GM23338 (cell line): Measurements from ENCODE around the gene SLC43A3. TPM values are rescaled to one million over a fixed set of nuclear protein-coding genes. Genes with fewer than 3 reads are reported as not detected.

ENCODE experiments used
- ATAC-seq: fragments of 200-7000 bp; cut with Tn5 transposase; 3 replicates; pipeline ENCODE4 v1.9.1; 2020
- DNase-seq: peaks from one replicate; pipeline ENCODE4 v3.0.0-alpha.2; 2015; ENCODE audit warnings: low spot score
- H2AFZ ChIP-seq: fragments of 200-600 bp; sonication (generic); 2 replicates; pipeline ENCODE4 v1.8.0; 2016; ENCODE audit warnings: antibody characterized with exemption, mild to moderate bottlenecking, moderate library complexity
- H3F3A ChIP-seq: fragments of 200-600 bp; sonication (generic); replicated peaks from 2 replicates; pipeline ENCODE4 v1.8.0; 2017; ENCODE audit warnings: antibody characterized with exemption, mixed run types, low read depth
- H3K27ac ChIP-seq: fragments of 200-600 bp; sonication (generic); 2 replicates; pipeline ENCODE4 v1.6.1; 2016; ENCODE audit warnings: low read depth
- H3K27me3 ChIP-seq: fragments of 200-600 bp; sonication (generic); 2 replicates; pipeline ENCODE4 v1.8.0; 2016; ENCODE audit warnings: mild to moderate bottlenecking, mixed run types, moderate library complexity; ENCODE audit not compliant: insufficient read depth
- H3K36me3 ChIP-seq: fragments of 200-600 bp; sonication (generic); 2 replicates; pipeline ENCODE4 v1.8.0; 2016; ENCODE audit warnings: mild to moderate bottlenecking; ENCODE audit not compliant: insufficient read depth
- H3K4me1 ChIP-seq: fragments of 200-600 bp; sonication (generic); 2 replicates; pipeline ENCODE4 v1.8.0; 2016; ENCODE audit warnings: mild to moderate bottlenecking, moderate library complexity; ENCODE audit not compliant: insufficient read depth
- H3K4me2 ChIP-seq: fragments of 200-600 bp; sonication (generic); 2 replicates; pipeline ENCODE4 v1.7.1; 2017; ENCODE audit warnings: mixed run types
- H3K4me3 ChIP-seq: fragments of 200-600 bp; sonication (generic); 2 replicates; pipeline ENCODE4 v1.6.1; 2016; ENCODE audit warnings: mixed run types
- H3K79me2 ChIP-seq: fragments of 200-600 bp; sonication (generic); replicated peaks from 2 replicates; pipeline ENCODE4 v1.8.0; 2017; ENCODE audit warnings: mild to moderate bottlenecking; ENCODE audit not compliant: insufficient read depth
- H3K9me2 ChIP-seq: fragments of 200-600 bp; sonication (generic); 2 replicates; pipeline ENCODE4 v1.8.0; 2017; ENCODE audit not compliant: insufficient read depth
- H4K20me1 ChIP-seq: fragments of 200-600 bp; sonication (generic); replicated peaks from 2 replicates; pipeline ENCODE4 v1.8.0; 2017; ENCODE audit warnings: mild to moderate bottlenecking; ENCODE audit not compliant: insufficient read depth
- H3K27ac Mint-ChIP-seq: 2 replicates; pipeline ENCODE4 v1.8.0; 2020; ENCODE audit warnings: inconsistent platforms, mild to moderate bottlenecking, moderate library complexity, mixed read lengths
- H3K27me3 Mint-ChIP-seq: 3 replicates; pipeline ENCODE4 v1.8.0; 2022; ENCODE audit warnings: low read depth, mild to moderate bottlenecking, moderate library complexity, mixed read lengths, inconsistent platforms; ENCODE audit not compliant: insufficient read depth, poor library complexity
- H3K36me3 Mint-ChIP-seq: 3 replicates; pipeline ENCODE4 v1.8.0; 2021; ENCODE audit warnings: low read depth, mild to moderate bottlenecking, inconsistent platforms, moderate library complexity, mixed read lengths
- H3K4me1 Mint-ChIP-seq: 3 replicates; pipeline ENCODE4 v1.8.0; 2020; ENCODE audit warnings: mild to moderate bottlenecking, inconsistent platforms, mixed read lengths
- H3K4me3 Mint-ChIP-seq: 3 replicates; pipeline ENCODE4 v1.8.0; 2021; ENCODE audit warnings: moderate library complexity, mild to moderate bottlenecking, inconsistent platforms, mixed read lengths
- H3K9me3 Mint-ChIP-seq: 3 replicates; pipeline ENCODE4 v1.8.0; 2020; ENCODE audit warnings: moderate library complexity, mild to moderate bottlenecking, inconsistent platforms, mixed read lengths
- CREB1 ChIP-seq: fragments of 250-450 bp; sonication (Bioruptor Pico); IDR thresholded peaks from 2 replicates; pipeline ENCODE4 v1.5.0; 2020; ENCODE audit warnings: low read depth, mild to moderate bottlenecking, moderate library complexity
- CTCF ChIP-seq, 2 experiments: fragments of 200-600 bp in 1 of 2; sonication (generic) in 1 of 2; conservative IDR thresholded peaks; 2 replicates each; pipeline versions ENCODE4 v1.5.1 to v1.6.1; 2016 to 2017; ENCODE audit warnings: antibody characterized with exemption in 2 of 2, low read depth in 2 of 2, mild to moderate bottlenecking in 2 of 2, moderate library complexity in 1 of 2
- EZH2 ChIP-seq: fragments of 200-600 bp; sonication (generic); IDR thresholded peaks from one replicate; pipeline ENCODE4 v1.8.0; 2017; ENCODE audit warnings: antibody characterized with exemption, mild to moderate bottlenecking, low read depth; ENCODE audit not compliant: unreplicated experiment
- EZH2phosphoT487 ChIP-seq: fragments of 200-600 bp; sonication (generic); IDR thresholded peaks from one replicate; pipeline ENCODE4 v1.8.1; 2018; ENCODE audit warnings: antibody characterized with exemption; ENCODE audit not compliant: unreplicated experiment
- POLR2AphosphoS5 ChIP-seq: IDR thresholded peaks from 2 replicates; pipeline ENCODE4 v1.6.1; 2016; ENCODE audit warnings: antibody characterized with exemption, low read depth
- REST ChIP-seq: IDR thresholded peaks from one replicate; pipeline ENCODE4 v1.6.1; 2018; ENCODE audit warnings: antibody characterized with exemption; ENCODE audit not compliant: unreplicated experiment
- STAT1 ChIP-seq: IDR thresholded peaks from one replicate; pipeline ENCODE4 v1.6.1; 2016; ENCODE audit warnings: antibody characterized with exemption; ENCODE audit not compliant: unreplicated experiment
- polyA plus RNA-seq: library from polyadenylated mRNA; unstranded; fragments of >200 nt; fragmentation: Nextera tagmentation; extraction: Ambion mirVana; gene quantifications from 2 replicates; pipeline ENCODE4 v1.2.1, GENCODE V29; 2016
- total RNA-seq: library from RNA; depleted of rRNA; stranded (reverse); fragments of >200 nt; shearing (Covaris generic); gene quantifications from 2 replicates; pipeline ENCODE4 v1.2.3, GENCODE V29; 2014

SLC43A3 gene
- total and polyA plus RNA-seq, 2 experiments from 2014 or later: 14.3 to 24.8 TPM

- peaks cover 41% of the 10 kb centered on the region for H3K4me1 Mint-ChIP-seq
- 0 out of 2 replicates have a peak, but pooled peaks cover 6% of the 10 kb centered on the region for H3F3A ChIP-seq
- H3K9me3 Mint-ChIP-seq: no peaks in the 10 kb centered on the region; the same call in 1 of the 3 replicates
- H3K27ac Mint-ChIP-seq: no peak overlapping the region
- H3K27me3 Mint-ChIP-seq: peaks cover 46% of the 10 kb centered on the region
- H2AFZ ChIP-seq: peak overlapping the region; percentile 97
- peaks cover 48% of the 10 kb centered on the region for H3K27me3 ChIP-seq
- H3K79me2 ChIP-seq: peaks cover 14% of the 10 kb centered on the region
- peak; percentile 79 for DNase-seq
- peaks cover 33% of the 10 kb centered on the region for H3K4me1 ChIP-seq
- H3K9me2 ChIP-seq: no peaks in the 10 kb centered on the region
- H4K20me1 ChIP-seq: no peaks in the 10 kb centered on the region; the same call in 1 of the 2 replicates
- H3K36me3 Mint-ChIP-seq: peaks cover 7% of the 10 kb centered on the region; the same call in 1 of the 3 replicates
- H3K4me3 Mint-ChIP-seq: peak overlapping the region; percentile 84
- peak overlapping the region; percentile 100 for H3K4me2 ChIP-seq
- peak overlapping the region; percentile 93 for H3K4me3 ChIP-seq
- peak; percentile 18 for ATAC-seq
- peak; percentile 55 for TF ChIP-seq EZH2
- TF ChIP-seq CREB1 (CRISPR knock-in tag): no peak
- peak; percentile 78 to 98 for TF ChIP-seq CTCF (conservative IDR thresholded peaks at IDR 0.05; ENCODE audit: low read depth in 2 of 2)
- no peak overlapping the region for H3K27ac ChIP-seq
- H3K36me3 ChIP-seq: no peaks in the 10 kb centered on the region
Observed at GRCh38 chr11:57458410-57459163, 31.7 kb upstream of the SLC43A3 start.

GRCh38 chr11:57458060-57458409 lies 31.1 kb upstream of the SLC43A3 start:
- Histone ChIP-seq H3F3A (0 out of 2 replicates have a peak, but pooled peaks cover 6% of the 10 kb centered on the region), H3K4me1 (peaks cover 28% of the 10 kb centered on the region), H3K9me2 (no peaks in the 10 kb centered on the region), H3K79me2 (peaks cover 8% of the 10 kb centered on the region), H3K27me3 (peaks cover 44% of the 10 kb centered on the region), H3K4me3 (peak overlapping the region; percentile 93), H3K36me3 (no peaks in the 10 kb centered on the region), H3K4me2 (peak overlapping the region; percentile 100), H4K20me1 (no peaks in the 10 kb centered on the region; the same call in 1 of the 2 replicates), H2AFZ (peak overlapping the region; percentile 97), H3K27ac (no peak overlapping the region)
- peaks cover 36% of the 10 kb centered on the region for H3K4me1 Mint-ChIP-seq
- peak overlapping the region; percentile 77; the same call in 1 of the 2 replicates for H3K27ac Mint-ChIP-seq
- peaks cover 42% of the 10 kb centered on the region for H3K27me3 Mint-ChIP-seq
- TF ChIP-seq CREB1 (CRISPR knock-in tag): 0 out of 2 replicates have a peak, but pooled peaks have one; percentile 19
- no peak for TF ChIP-seq STAT1
- H3K4me3 Mint-ChIP-seq: peak overlapping the region; percentile 84
- no peaks in the 10 kb centered on the region; the same call in 1 of the 3 replicates for H3K9me3 Mint-ChIP-seq
- DNase-seq (peak; percentile 81), ATAC-seq (peak; percentile 29)
- H3K36me3 Mint-ChIP-seq: peaks cover 6% of the 10 kb centered on the region; the same call in 1 of the 3 replicates

- no peaks in the 10 kb centered on the region for H3K36me3 ChIP-seq
- ATAC-seq (peak; percentile 4), DNase-seq (no peak)
- H3K27me3 ChIP-seq: peaks cover 42% of the 10 kb centered on the region
- H3K4me3 ChIP-seq: peak overlapping the region; percentile 93
- peak overlapping the region; percentile 84 for H3K4me3 Mint-ChIP-seq
- H4K20me1 ChIP-seq: no peaks in the 10 kb centered on the region; the same call in 1 of the 2 replicates
- H3K27ac Mint-ChIP-seq: peak overlapping the region; percentile 77; the same call in 1 of the 2 replicates
- H3K4me1 Mint-ChIP-seq: peaks cover 32% of the 10 kb centered on the region
- H3K4me1 ChIP-seq: peaks cover 24% of the 10 kb centered on the region
- H3K27me3 Mint-ChIP-seq: peaks cover 38% of the 10 kb centered on the region
- H3K4me2 ChIP-seq: peak overlapping the region; percentile 100
- H2AFZ ChIP-seq: peak overlapping the region; percentile 97
- no peak overlapping the region for H3K27ac ChIP-seq
- no peaks in the 10 kb centered on the region; the same call in 1 of the 3 replicates for H3K9me3 Mint-ChIP-seq
- H3F3A ChIP-seq: 0 out of 2 replicates have a peak, but pooled peaks cover 6% of the 10 kb centered on the region
- H3K9me2 ChIP-seq: no peaks in the 10 kb centered on the region
- peaks cover 4% of the 10 kb centered on the region for H3K79me2 ChIP-seq
- H3K36me3 Mint-ChIP-seq: peaks cover 2% of the 10 kb centered on the region; the same call in 1 of the 3 replicates
- TF ChIP-seq CTCF (conservative IDR thresholded peaks at IDR 0.05; ENCODE audit: low read depth in 2 of 2) (no peak), EZH2phosphoT487 (no peak), REST (no peak), EZH2 (no peak), STAT1 (no peak), POLR2AphosphoS5 (no peak)
Observed at GRCh38 chr11:57457643-57458023, 30.7 kb upstream of the SLC43A3 start.
